IPS-18c (cell line): ENCODE results near the gene ZNF512B.

ENCODE experiments used
- H3K4me3 ChIP-seq: 2 replicates; pipeline ENCODE4 v1.7.0; 2013; ENCODE audit warnings: low read depth, mild to moderate bottlenecking, low read length, moderate library complexity; ENCODE audit not compliant: insufficient read depth
- H3K9me3 ChIP-seq: one replicate; pipeline ENCODE4 v1.6.1; 2013; ENCODE audit warnings: mild to moderate bottlenecking, low read length, moderate library complexity; ENCODE audit not compliant: control insufficient read depth, insufficient read depth

ZNF512B gene

GRCh38 chr20:63957004-63957689, 12.6 kb downstream of the ZNF512B start:
- Histone ChIP-seq H3K9me3 (no peaks in the 10 kb centered on the region), H3K4me3 (peak overlapping the region; percentile 65)

DNA sequence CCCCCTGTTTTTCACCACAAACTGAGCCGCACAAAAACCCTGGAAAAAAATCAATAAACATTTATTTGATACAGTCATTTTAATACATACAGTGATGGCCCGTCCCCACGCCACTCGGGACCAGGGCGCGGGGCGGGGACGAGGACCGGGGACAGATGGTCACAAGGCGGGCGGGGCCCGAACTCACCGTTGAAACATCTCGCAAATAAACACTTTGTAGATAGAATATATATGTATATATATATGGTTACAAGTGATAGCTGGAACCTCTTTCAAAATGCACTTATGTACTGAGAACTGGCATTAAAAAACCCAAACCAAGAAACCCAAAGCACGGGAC, 13.1 kb downstream of the ZNF512B start:
- Histone ChIP-seq H3K9me3 (no peaks in the 10 kb centered on the region), H3K4me3 (peak overlapping the region; percentile 65)

- no peaks in the 10 kb centered on the region for H3K9me3 ChIP-seq
- H3K4me3 ChIP-seq = peak within 1 kb of the TSS; percentile 94
These were observed 13.7 kb downstream of the ZNF512B start, which contains the start of gene UCKL1 for GRCh38 chr20:63955827-63956663. Gene UCKL1, minus strand, starts transcription at chr20:63956416. Its CDS starts 44 bp downstream, at chr20:63956372.

- H3K4me3 ChIP-seq = peak overlapping the region; percentile 94
- H3K9me3 ChIP-seq = no peaks in the 10 kb centered on the region
These were observed 14.4 kb downstream of the ZNF512B start for GRCh38 chr20:63955281-63955826.

DNA sequence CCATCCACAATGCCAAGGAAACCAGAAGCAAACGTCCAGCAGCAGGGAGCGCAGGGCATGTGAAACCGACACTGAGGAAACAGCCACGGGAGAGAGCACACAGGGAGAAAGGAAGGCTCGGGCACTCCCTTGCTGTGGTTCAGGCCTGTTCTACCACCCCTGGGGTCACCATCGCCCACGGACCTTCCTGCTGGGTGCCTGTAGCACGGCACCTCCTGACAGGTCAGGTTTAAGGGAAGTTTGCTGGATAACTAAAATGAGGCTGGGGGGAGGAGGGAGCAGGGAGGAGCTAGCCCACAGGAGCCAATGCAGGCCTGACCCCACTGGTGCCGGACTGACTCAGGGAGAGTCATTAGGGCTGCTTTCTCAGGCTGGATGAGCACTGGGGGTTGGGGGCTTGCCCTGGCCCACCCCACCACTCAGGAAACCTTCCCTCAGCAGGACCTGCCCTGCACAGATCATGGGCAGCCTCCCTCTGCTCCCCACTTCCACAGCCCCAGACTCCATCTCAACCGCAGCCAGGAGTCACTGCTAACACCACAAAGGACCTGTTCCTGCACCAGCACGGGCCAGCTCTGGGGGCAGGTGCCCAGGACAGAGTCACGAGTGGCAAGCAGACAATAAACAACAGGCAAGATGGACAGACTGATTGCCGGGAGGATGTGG, 15.8 kb downstream of the ZNF512B start:
- no peak overlapping the region; the same call in 1 of the 2 replicates for H3K4me3 ChIP-seq
- no peaks in the 10 kb centered on the region for H3K9me3 ChIP-seq

- Histone ChIP-seq H3K9me3 (no peaks in the 10 kb centered on the region), H3K4me3 (no peak overlapping the region)
These were observed 17.0 kb downstream of the ZNF512B start for GRCh38 chr20:63952769-63953168.

- Histone ChIP-seq H3K9me3 (no peaks in the 10 kb centered on the region), H3K4me3 (no peak overlapping the region)
These were observed 17.6 kb downstream of the ZNF512B start for GRCh38 chr20:63952210-63952535.

DNA sequence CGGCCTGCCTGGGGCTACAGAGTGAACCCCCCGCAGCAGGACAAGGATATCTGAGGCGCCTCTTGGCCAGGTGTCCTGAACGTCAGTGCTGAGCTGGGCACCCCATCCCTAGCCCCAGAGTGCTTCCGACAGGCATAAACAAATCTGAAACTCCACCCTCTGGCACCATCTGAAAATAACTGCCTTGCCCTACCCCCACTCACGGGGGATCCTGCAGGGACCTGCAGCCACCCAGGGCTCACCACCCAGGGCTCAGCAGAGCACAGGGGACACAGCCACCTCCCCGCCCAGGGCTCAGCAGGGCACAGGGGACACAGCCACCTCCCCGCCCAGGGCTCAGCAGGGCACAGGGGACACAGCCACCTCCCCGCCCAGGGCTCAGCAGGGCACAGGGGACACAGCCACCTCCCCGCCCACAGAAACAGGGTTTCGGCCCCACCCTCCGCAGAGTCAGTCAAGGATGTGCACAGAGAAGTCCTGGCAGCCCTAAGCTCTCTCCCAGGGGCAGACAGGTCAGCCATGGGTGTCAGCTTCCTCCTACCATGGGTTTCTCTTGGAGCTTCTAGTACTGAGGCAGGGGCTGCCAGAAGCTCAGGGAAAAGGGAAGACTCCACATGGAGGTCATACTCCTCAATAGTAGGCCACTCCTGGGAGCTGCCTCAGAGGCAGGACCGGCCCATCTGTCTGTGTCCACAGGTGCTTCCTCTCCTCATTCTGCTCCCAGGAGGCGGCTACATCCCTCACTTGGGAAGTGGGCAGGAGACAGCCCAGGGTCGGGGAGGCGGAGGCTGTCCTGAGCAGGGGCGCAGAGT, 18.1 kb downstream of the ZNF512B start:
- Histone ChIP-seq H3K9me3 (no peaks in the 10 kb centered on the region), H3K4me3 (no peak overlapping the region)

GRCh38 chr20:63950701-63951397, 18.9 kb downstream of the ZNF512B start:
- H3K9me3 ChIP-seq = no peaks in the 10 kb centered on the region
- H3K4me3 ChIP-seq = no peak overlapping the region

- no peaks in the 10 kb centered on the region for H3K9me3 ChIP-seq
- H3K4me3 ChIP-seq = no peak overlapping the region
These were observed 21.9 kb downstream of the ZNF512B start for GRCh38 chr20:63947638-63948456.

- Histone ChIP-seq H3K9me3 (no peaks in the 10 kb centered on the region), H3K4me3 (no peak overlapping the region)
These were observed 22.6 kb downstream of the ZNF512B start for GRCh38 chr20:63946986-63947637.

- Histone ChIP-seq H3K4me3 (no peak overlapping the region), H3K9me3 (no peaks in the 10 kb centered on the region)
These were observed 23.5 kb downstream of the ZNF512B start for GRCh38 chr20:63945921-63946920.

- H3K4me3 ChIP-seq = no peak overlapping the region
- no peaks in the 10 kb centered on the region for H3K9me3 ChIP-seq
These were observed 24.6 kb downstream of the ZNF512B start for GRCh38 chr20:63945031-63945658.
